Neural progenitor cell (in vitro differentiated cells): ENCODE results near the gene ITGA5. TPM values are rescaled to one million over a fixed set of nuclear protein-coding genes. Genes with fewer than 3 reads are reported as not detected.
A peak's percentile ranks its signal among the peaks of the same experiment; 100 is the strongest.

ENCODE experiments used
- DNase-seq: peaks from one replicate; pipeline ENCODE4 v3.0.0-alpha.2; 2016; ENCODE audit warnings: low spot score
- H2AFZ ChIP-seq: fragments of 200-600 bp; sonication (generic); replicated peaks from 2 replicates; pipeline ENCODE4 v1.6.1; 2016; ENCODE audit warnings: antibody characterized with exemption
- H3F3A ChIP-seq: fragments of 200-600 bp; sonication (generic); 2 replicates; pipeline ENCODE4 v1.6.1; 2016; ENCODE audit warnings: antibody characterized with exemption, low read depth
- H3K27ac ChIP-seq: fragments of 200-600 bp; sonication (generic); 2 replicates; pipeline ENCODE4 v1.5.1; 2016; ENCODE audit warnings: mild to moderate bottlenecking
- H3K27me3 ChIP-seq: fragments of 200-600 bp; sonication (generic); 2 replicates; pipeline ENCODE4 v1.6.1; 2016; ENCODE audit warnings: mild to moderate bottlenecking, moderate library complexity
- H3K36me3 ChIP-seq: fragments of 200-600 bp; sonication (generic); 2 replicates; pipeline ENCODE4 v1.5.1; 2016
- H3K4me1 ChIP-seq: fragments of 200-600 bp; sonication (generic); 2 replicates; pipeline ENCODE4 v1.6.1; 2016; ENCODE audit warnings: mixed run types
- H3K4me2 ChIP-seq: fragments of 200-600 bp; sonication (generic); 2 replicates; pipeline ENCODE4 v1.6.1; 2016
- H3K4me3 ChIP-seq: fragments of 200-600 bp; sonication (generic); 2 replicates; pipeline ENCODE4 v1.5.1; 2016
- H3K79me2 ChIP-seq: fragments of 200-600 bp; sonication (generic); 2 replicates; pipeline ENCODE4 v1.6.1; 2016; ENCODE audit warnings: low read depth
- H3K9ac ChIP-seq: fragments of 200-600 bp; sonication (generic); 2 replicates; pipeline ENCODE4 v1.6.1; 2016
- H3K9me3 ChIP-seq: fragments of 200-600 bp; sonication (generic); 2 replicates; pipeline ENCODE4 v1.5.1; 2016; ENCODE audit warnings: low read depth
- H4K20me1 ChIP-seq: fragments of 200-600 bp; sonication (generic); 2 replicates; pipeline ENCODE4 v1.6.1; 2016; ENCODE audit warnings: low read depth
- H3K27ac Mint-ChIP-seq: 3 replicates; pipeline ENCODE4 v1.8.0; 2021; ENCODE audit warnings: mixed read lengths
- H3K27me3 Mint-ChIP-seq: 2 replicates; pipeline ENCODE4 v1.8.0; 2022; ENCODE audit warnings: low read depth, mild to moderate bottlenecking, inconsistent platforms, moderate library complexity, mixed read lengths; ENCODE audit not compliant: insufficient read depth
- H3K36me3 Mint-ChIP-seq: 3 replicates; pipeline ENCODE4 v1.8.0; 2021; ENCODE audit warnings: mixed read lengths
- H3K4me1 Mint-ChIP-seq: 3 replicates; pipeline ENCODE4 v1.8.0; 2021; ENCODE audit warnings: mixed read lengths
- H3K4me3 Mint-ChIP-seq: 3 replicates; pipeline ENCODE4 v1.8.0; 2021; ENCODE audit warnings: mild to moderate bottlenecking, moderate library complexity, mixed read lengths
- H3K9me3 Mint-ChIP-seq: 3 replicates; pipeline ENCODE4 v1.8.0; 2020; ENCODE audit warnings: mixed read lengths
- CTCF ChIP-seq: fragments of 200-600 bp; sonication (generic); IDR thresholded peaks from 2 replicates; pipeline ENCODE4 v1.5.1; 2017; ENCODE audit warnings: antibody characterized with exemption, mild to moderate bottlenecking
- EZH2 ChIP-seq: fragments of 200-600 bp; sonication (generic); IDR thresholded peaks from 2 replicates; pipeline ENCODE4 v1.6.1; 2017; ENCODE audit warnings: antibody characterized with exemption, mild to moderate bottlenecking, moderate library complexity
- EZH2phosphoT487 ChIP-seq: fragments of 200-600 bp; sonication (generic); IDR thresholded peaks from 2 replicates; pipeline ENCODE4 v1.6.1; 2017; ENCODE audit warnings: antibody characterized with exemption
- total RNA-seq: library from RNA; depleted of rRNA; stranded (reverse); fragments of >200 nt; gene quantifications from 2 replicates; pipeline ENCODE4 v1.2.3, GENCODE V29; 2015; ENCODE audit warnings: low replicate concordance

Gene ITGA5
- total RNA-seq, 1 donor from 2014 or later, result 37.7 TPM

- no peak for TF ChIP-seq EZH2phosphoT487
- TF ChIP-seq EZH2, result peak; percentile 45
- Histone ChIP-seq H3K4me3 (peak overlapping the region; percentile 53), H3K9me3 (no peaks in the 10 kb centered on the region), H3K4me2 (peak overlapping the region; percentile 90), H2AFZ (no peak overlapping the region), H3K27ac (peak overlapping the region; percentile 99), H3K4me1 (peaks cover 67% of the 10 kb centered on the region), H3K9ac (peak overlapping the region; percentile 63), H4K20me1 (no peaks in the 10 kb centered on the region), H3F3A (peaks cover 51% of the 10 kb centered on the region), H3K79me2 (peaks cover 33% of the 10 kb centered on the region), H3K36me3 (no peaks in the 10 kb centered on the region), H3K27me3 (no peaks in the 10 kb centered on the region)
- peaks cover 4% of the 10 kb centered on the region for H3K27me3 Mint-ChIP-seq
- H3K4me1 Mint-ChIP-seq, result peaks cover 12% of the 10 kb centered on the region
- H3K27ac Mint-ChIP-seq, result no peak overlapping the region
- H3K4me3 Mint-ChIP-seq, result no peak overlapping the region
- DNase-seq, result peak; percentile 99
- H3K9me3 Mint-ChIP-seq, result no peaks in the 10 kb centered on the region
- no peaks in the 10 kb centered on the region for H3K36me3 Mint-ChIP-seq
Observed at GRCh38 chr12:54358945-54359761, 59.9 kb downstream of the ITGA5 start.

GRCh38 chr12:54358191-54358944, 60.7 kb downstream of the ITGA5 start:
- Histone ChIP-seq H4K20me1 (no peaks in the 10 kb centered on the region), H3K4me2 (peak overlapping the region; percentile 90), H3K79me2 (peaks cover 35% of the 10 kb centered on the region), H3K36me3 (no peaks in the 10 kb centered on the region), H3K4me3 (peak overlapping the region; percentile 53), H3K9ac (peak overlapping the region; percentile 63), H3K27ac (peak overlapping the region; percentile 99), H3F3A (peaks cover 59% of the 10 kb centered on the region), H3K27me3 (no peaks in the 10 kb centered on the region), H3K9me3 (no peaks in the 10 kb centered on the region), H2AFZ (no peak overlapping the region), H3K4me1 (peaks cover 74% of the 10 kb centered on the region)
- no peaks in the 10 kb centered on the region for H3K36me3 Mint-ChIP-seq
- DNase-seq, result peak; percentile 32
- TF ChIP-seq EZH2phosphoT487 (no peak), CTCF (no peak), EZH2 (no peak)
- no peaks in the 10 kb centered on the region for H3K9me3 Mint-ChIP-seq
- H3K4me1 Mint-ChIP-seq, result peaks cover 20% of the 10 kb centered on the region
- H3K27ac Mint-ChIP-seq, result no peak overlapping the region
- no peak overlapping the region for H3K4me3 Mint-ChIP-seq
- peaks cover 2% of the 10 kb centered on the region for H3K27me3 Mint-ChIP-seq

GRCh38 chr12:54357506-54358190, 61.4 kb downstream of the ITGA5 start:
- H3K27ac ChIP-seq, result peak overlapping the region; percentile 99
- no peaks in the 10 kb centered on the region for H3K36me3 Mint-ChIP-seq
- peaks cover 66% of the 10 kb centered on the region for H3F3A ChIP-seq
- peak overlapping the region; percentile 90 for H3K4me2 ChIP-seq
- H3K27ac Mint-ChIP-seq, result no peak overlapping the region
- no peaks in the 10 kb centered on the region for H4K20me1 ChIP-seq
- H3K4me3 Mint-ChIP-seq, result no peak overlapping the region
- H3K9me3 Mint-ChIP-seq, result no peaks in the 10 kb centered on the region
- DNase-seq, result no peak
- H3K4me1 ChIP-seq, result peaks cover 82% of the 10 kb centered on the region
- H3K4me1 Mint-ChIP-seq, result peaks cover 27% of the 10 kb centered on the region
- peaks cover 35% of the 10 kb centered on the region for H3K79me2 ChIP-seq
- H2AFZ ChIP-seq, result no peak overlapping the region
- peak overlapping the region; percentile 53 for H3K4me3 ChIP-seq
- no peaks in the 10 kb centered on the region for H3K9me3 ChIP-seq
- no peaks in the 10 kb centered on the region for H3K36me3 ChIP-seq
- no peaks in the 10 kb centered on the region for H3K27me3 ChIP-seq
- H3K27me3 Mint-ChIP-seq, result peaks cover 2% of the 10 kb centered on the region
- peak overlapping the region; percentile 63 for H3K9ac ChIP-seq
- TF ChIP-seq CTCF, result no peak
- TF ChIP-seq EZH2phosphoT487, result no peak
- no peak for TF ChIP-seq EZH2
